AG09309 (cell line): ENCODE results near the gene KMT2C.
A peak's percentile ranks its signal among the peaks of the same experiment; 100 is the strongest.
"Not testable (repeated sequence)": the region's sequence is repeated elsewhere in the genome, so short reads cannot be mapped to it uniquely, and the experiment has no call there.

ENCODE experiments used
- DNase-seq: peaks from one replicate; pipeline ENCODE4 v3.0.0-alpha.2; 2010; ENCODE audit warnings: low read depth
- H3K4me3 ChIP-seq: 2 replicates; pipeline ENCODE4 v1.5.1; 2011; ENCODE audit warnings: mild to moderate bottlenecking, low read depth, low read length, moderate library complexity; ENCODE audit not compliant: control insufficient read depth
- CTCF ChIP-seq: IDR thresholded peaks from 2 replicates; pipeline ENCODE4 v1.5.1; 2011; ENCODE audit warnings: mild to moderate bottlenecking, low read depth, low read length, inconsistent platforms; ENCODE audit not compliant: insufficient read depth, control insufficient read depth; ENCODE audit errors: missing control alignments

KMT2C gene

GRCh38 chr7:152462995-152463708 lies 27.3 kb upstream of the KMT2C start:
- TF ChIP-seq CTCF = no peak
- peak overlapping the region; percentile 69 for H3K4me3 ChIP-seq
- DNase-seq = no peak

GRCh38 chr7:152459724-152460251 lies 24.0 kb upstream of the KMT2C start:
- no peak for DNase-seq
- H3K4me3 ChIP-seq = no peak overlapping the region
- no peak for TF ChIP-seq CTCF

GRCh38 chr7:152451356-152451755 lies 15.6 kb upstream of the KMT2C start:
- TF ChIP-seq CTCF = no peak
- no peak overlapping the region for H3K4me3 ChIP-seq
- no peak for DNase-seq

- H3K4me3 ChIP-seq, DNase-seq: not testable (repeated sequence)
These were observed 9.7 kb upstream of the KMT2C start for GRCh38 chr7:152445386-152446008.

- DNase-seq = no peak
- H3K4me3 ChIP-seq = no peak overlapping the region
- no peak for TF ChIP-seq CTCF
These were observed 7.8 kb upstream of the KMT2C start for GRCh38 chr7:152443586-152443985.

GRCh38 chr7:152442330-152442835 lies 6.6 kb upstream of the KMT2C start:
- no peak for DNase-seq
- H3K4me3 ChIP-seq = no peak overlapping the region
- no peak for TF ChIP-seq CTCF

GRCh38 chr7:152441810-152442209 lies 6.0 kb upstream of the KMT2C start:
- not testable (repeated sequence) for DNase-seq

GRCh38 chr7:152441168-152441567 lies 5.4 kb upstream of the KMT2C start:
- H3K4me3 ChIP-seq, DNase-seq: not testable (repeated sequence)

More at GRCh38 chr7:152441810-152442209, 6.0 kb upstream of the KMT2C start:
- not testable (repeated sequence) for H3K4me3 ChIP-seq

- H3K4me3 ChIP-seq = not testable (repeated sequence)
These were observed 2.2 kb upstream of the KMT2C start for GRCh38 chr7:152438017-152438416.

GRCh38 chr7:152436931-152437575 lies 1.2 kb upstream of the KMT2C start:
- H3K4me3 ChIP-seq = peak overlapping the region; percentile 39
- DNase-seq = not testable (repeated sequence)

More at GRCh38 chr7:152438017-152438416, 2.2 kb upstream of the KMT2C start:
- not testable (repeated sequence) for DNase-seq
